ENCODE data around the gene IGF2R. TPM values are rescaled to one million over a fixed set of nuclear protein-coding genes. Genes with fewer than 3 reads are reported as not detected.

The IGF2R gene
- total and polyA plus RNA-seq, 2 donors (not counting 1 experiment from before 2014, with no cell fraction given): 9.5 to 53.3 TPM

GRCh38 chr6:160027076-160027475, 58.2 kb downstream of the IGF2R start:
- CTCF ChIA-PET: interaction anchor here (0.5 kb wide), 1 partner anchor 761 kb away, joined by 3 read pairs; no protein-coding TSS in a partner anchor
- H3K36me3 ChIP-seq (replicated peaks in 1 of 2; ENCODE audit: control extremely low read depth in 1 of 2, control insufficient read depth in 1 of 2, extremely low read depth in 1 of 2, insufficient read depth in 2 of 2, low read length in 1 of 2): peaks cover 3 to 61% of the 10 kb centered on the region in 2 experiments
- ATAC-seq (ENCODE audit: low read depth): no peak
- H3K9ac ChIP-seq (ENCODE audit: low read length): no peak overlapping the region
- no peak overlapping the region for H3K4me3 ChIP-seq (ENCODE audit: control extremely low read depth in 1 of 5, extremely low read depth in 1 of 5, insufficient read depth in 1 of 5, low read depth in 2 of 5, low read length in 4 of 5)
- TF ChIP-seq EZH2 (IDR thresholded peaks at IDR 0.05; ENCODE audit: borderline replicate concordance, insufficient read depth, low read depth, low read length, poor library complexity, severe bottlenecking) (no peak), CTCF (IDR thresholded peaks at IDR 0.05) (no peak)
- H3K4me1 Mint-ChIP-seq: peaks cover 24% of the 10 kb centered on the region
- no peaks in the 10 kb centered on the region for H3K27me3 Mint-ChIP-seq
- no peaks in the 10 kb centered on the region for H3K27me3 ChIP-seq (replicated peaks in 1 of 4; ENCODE audit: control extremely low read depth in 1 of 4, control insufficient read depth in 3 of 4, insufficient read depth in 4 of 4, low read length in 3 of 4)
- no peak overlapping the region for H2AFZ ChIP-seq (ENCODE audit: insufficient read depth, low read depth, low read length, poor library complexity, severe bottlenecking)
- H3K9me3 ChIP-seq (ENCODE audit: control extremely low read depth in 1 of 3, control insufficient read depth in 2 of 3, insufficient read depth in 1 of 3, low read length in 2 of 3): no peaks in the 10 kb centered on the region
- POLR2A ChIA-PET: no interaction called here
- no peak overlapping the region for H3K4me2 ChIP-seq (replicated peaks; ENCODE audit: low read depth, low read length, poor library complexity, severe bottlenecking)
- no peak overlapping the region for H3K4me3 Mint-ChIP-seq
- intact Hi-C loops (cut with micrococcal nuclease): loop anchor here (5.0 kb wide), 1 partner anchor 55 kb away; no protein-coding TSS in a partner anchor
- no peak overlapping the region for H3K27ac Mint-ChIP-seq
- H3K27ac ChIP-seq (ENCODE audit: low read length in 2 of 2): no peak overlapping the region
- H3K9me3 Mint-ChIP-seq (ENCODE audit: insufficient read depth): no peaks in the 10 kb centered on the region
- no peaks in the 10 kb centered on the region for H4K20me1 ChIP-seq (ENCODE audit: control insufficient read depth, insufficient read depth, low read length, poor library complexity, severe bottlenecking)
- DNase-seq: no peak
- H3K4me1 ChIP-seq (ENCODE audit: control insufficient read depth in 2 of 2, insufficient read depth in 2 of 2, low read length in 2 of 2): peaks cover 5 to 22% of the 10 kb centered on the region in 2 donors
- WGBS (ENCODE audit: insufficient coverage): 99% methylated on average over 10 of the region's 11 CpGs
- H3K79me2 ChIP-seq (ENCODE audit: control insufficient read depth, insufficient read depth, low read length): no peaks in the 10 kb centered on the region

GRCh38 chr6:160027931-160028330, 59.0 kb downstream of the IGF2R start:
- 93% methylated on average over 10 of the region's 10 CpGs for WGBS (ENCODE audit: insufficient coverage)
- intact Hi-C loops (cut with micrococcal nuclease): loop anchor here (5.0 kb wide), 1 partner anchor 56 kb away; no protein-coding TSS in a partner anchor
- H3K9me3 Mint-ChIP-seq (ENCODE audit: insufficient read depth): no peaks in the 10 kb centered on the region
- peak overlapping the region in 1 of 2 donors; percentile 23 for H3K27ac ChIP-seq (ENCODE audit: low read length in 2 of 2)
- H3K4me1 Mint-ChIP-seq: peaks cover 24% of the 10 kb centered on the region
- H3K9ac ChIP-seq (ENCODE audit: low read length): no peak overlapping the region
- H3K36me3 ChIP-seq (replicated peaks in 1 of 2; ENCODE audit: control extremely low read depth in 1 of 2, control insufficient read depth in 1 of 2, extremely low read depth in 1 of 2, insufficient read depth in 2 of 2, low read length in 1 of 2): peaks cover 3 to 65% of the 10 kb centered on the region in 2 experiments
- ATAC-seq (ENCODE audit: low read depth) (no peak), DNase-seq (no peak)
- CTCF ChIA-PET: no interaction called here
- TF ChIP-seq EZH2 (IDR thresholded peaks at IDR 0.05; ENCODE audit: borderline replicate concordance, insufficient read depth, low read depth, low read length, poor library complexity, severe bottlenecking) (no peak), CTCF (IDR thresholded peaks at IDR 0.05) (no peak)
- no peaks in the 10 kb centered on the region for H3K27me3 Mint-ChIP-seq
- no peak overlapping the region for H3K4me2 ChIP-seq (replicated peaks; ENCODE audit: low read depth, low read length, poor library complexity, severe bottlenecking)
- H3K4me1 ChIP-seq (ENCODE audit: control insufficient read depth in 2 of 2, insufficient read depth in 2 of 2, low read length in 2 of 2): peaks cover 5 to 22% of the 10 kb centered on the region in 2 donors
- H3K9me3 ChIP-seq (ENCODE audit: control extremely low read depth in 1 of 3, control insufficient read depth in 2 of 3, insufficient read depth in 1 of 3, low read length in 2 of 3): no peaks in the 10 kb centered on the region
- no peak overlapping the region for H2AFZ ChIP-seq (ENCODE audit: insufficient read depth, low read depth, low read length, poor library complexity, severe bottlenecking)
- H3K27me3 ChIP-seq (replicated peaks in 1 of 4; ENCODE audit: control extremely low read depth in 1 of 4, control insufficient read depth in 3 of 4, insufficient read depth in 4 of 4, low read length in 3 of 4): no peaks in the 10 kb centered on the region
- no peak overlapping the region for H3K4me3 ChIP-seq (ENCODE audit: control extremely low read depth in 1 of 5, extremely low read depth in 1 of 5, insufficient read depth in 1 of 5, low read depth in 2 of 5, low read length in 4 of 5)
- no peak overlapping the region for H3K4me3 Mint-ChIP-seq
- POLR2A ChIA-PET: no interaction called here
- no peaks in the 10 kb centered on the region for H3K79me2 ChIP-seq (ENCODE audit: control insufficient read depth, insufficient read depth, low read length)
- no peak overlapping the region for H3K27ac Mint-ChIP-seq
- H4K20me1 ChIP-seq (ENCODE audit: control insufficient read depth, insufficient read depth, low read length, poor library complexity, severe bottlenecking): no peaks in the 10 kb centered on the region
